Activated CD8-positive, alpha-beta memory T cell treated with anti-CD3 and anti-CD28 coated beads, Interleukin-2, amount 50 U/mL, for 1 hour (primary cell): ENCODE data around the gene JADE3.

ENCODE experiments used
- DNase-seq: peaks from one replicate; pipeline ENCODE4 v3.0.0-alpha.2; 2020; ENCODE audit errors: extremely low read depth

JADE3 gene

GRCh38 chrX:47026198-47026597, 114.0 kb downstream of the JADE3 start:
- DNase-seq: no peak

GRCh38 chrX:47030339-47030738, 118.1 kb downstream of the JADE3 start:
- no peak for DNase-seq

- DNase-seq: no peak
Measured at GRCh38 chrX:47047989-47048388, 135.8 kb downstream of the JADE3 start.

GRCh38 chrX:47059142-47059874, 147.1 kb downstream of the JADE3 start:
- no peak for DNase-seq

GRCh38 chrX:47060708-47061107, 148.5 kb downstream of the JADE3 start:
- DNase-seq: no peak

- no peak for DNase-seq
Measured at GRCh38 chrX:47061238-47061919, 149.2 kb downstream of the JADE3 start.

- no peak for DNase-seq
Measured at GRCh38 chrX:47063179-47063578, 151.0 kb downstream of the JADE3 start.

- no peak for DNase-seq
Measured at GRCh38 chrX:47068214-47068613, 156.0 kb downstream of the JADE3 start.

GRCh38 chrX:47068720-47069119, 156.5 kb downstream of the JADE3 start:
- no peak for DNase-seq

GRCh38 chrX:47078129-47079043, 166.2 kb downstream of the JADE3 start, which contains the start of gene RGN:
Gene RGN, plus strand, starts transcription at chrX:47078443. Its CDS starts 2,702 bp downstream, at chrX:47081145.
- no peak for DNase-seq

- DNase-seq: no peak
Measured at GRCh38 chrX:47080215-47080914, 168.1 kb downstream of the JADE3 start.

- no peak for DNase-seq
Measured at GRCh38 chrX:47080915-47081236, 168.7 kb downstream of the JADE3 start.

- DNase-seq: no peak
Measured at GRCh38 chrX:47091149-47091775, 179.0 kb downstream of the JADE3 start.

GRCh38 chrX:47093248-47093647, 181.0 kb downstream of the JADE3 start:
- no peak for DNase-seq

- no peak for DNase-seq
Measured at GRCh38 chrX:47093860-47094259, 181.6 kb downstream of the JADE3 start.

GRCh38 chrX:47097018-47097417, 184.8 kb downstream of the JADE3 start:
- no peak for DNase-seq

- DNase-seq: no peak
Measured at GRCh38 chrX:47098338-47099094, 186.3 kb downstream of the JADE3 start.

GRCh38 chrX:47101206-47101605, 189.0 kb downstream of the JADE3 start:
- DNase-seq: no peak
